HG02885 (cell line): ENCODE results near the gene PPT2.
"Not testable (repeated sequence)": the region's sequence is repeated elsewhere in the genome, so short reads cannot be mapped to it uniquely, and the experiment has no call there.

ENCODE experiments used
- ATAC-seq: cut with Tn5 transposase; IDR thresholded peaks from one replicate; pipeline ENCODE4 v1.9.1; 2021; ENCODE audit warnings: mild to moderate bottlenecking; ENCODE audit not compliant: unreplicated experiment, poor library complexity

Gene PPT2

DNA sequence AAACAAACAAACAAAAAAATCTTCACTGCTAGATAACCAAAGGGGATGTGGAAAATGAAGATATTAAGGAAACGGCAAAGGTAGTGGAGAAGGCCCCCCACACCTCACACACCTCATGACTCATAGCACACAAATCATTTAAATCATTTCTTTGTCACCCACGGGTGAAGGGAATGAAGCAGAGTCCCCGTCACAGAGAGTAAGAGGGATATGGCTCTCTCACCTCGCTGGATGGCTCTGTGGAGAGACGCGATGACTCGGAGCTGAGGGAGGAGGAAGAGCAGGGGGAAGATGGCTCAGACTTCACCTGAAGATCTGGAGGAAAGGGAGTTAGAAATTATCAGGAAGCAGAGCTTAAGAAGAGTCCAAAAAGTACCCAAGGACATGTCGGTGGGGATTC is 27.1 kb upstream of the PPT2 start:
- ATAC-seq, result no peak

- no peak for ATAC-seq
Observed at GRCh38 chr6:32127409-32127716, 26.6 kb upstream of the PPT2 start.

DNA sequence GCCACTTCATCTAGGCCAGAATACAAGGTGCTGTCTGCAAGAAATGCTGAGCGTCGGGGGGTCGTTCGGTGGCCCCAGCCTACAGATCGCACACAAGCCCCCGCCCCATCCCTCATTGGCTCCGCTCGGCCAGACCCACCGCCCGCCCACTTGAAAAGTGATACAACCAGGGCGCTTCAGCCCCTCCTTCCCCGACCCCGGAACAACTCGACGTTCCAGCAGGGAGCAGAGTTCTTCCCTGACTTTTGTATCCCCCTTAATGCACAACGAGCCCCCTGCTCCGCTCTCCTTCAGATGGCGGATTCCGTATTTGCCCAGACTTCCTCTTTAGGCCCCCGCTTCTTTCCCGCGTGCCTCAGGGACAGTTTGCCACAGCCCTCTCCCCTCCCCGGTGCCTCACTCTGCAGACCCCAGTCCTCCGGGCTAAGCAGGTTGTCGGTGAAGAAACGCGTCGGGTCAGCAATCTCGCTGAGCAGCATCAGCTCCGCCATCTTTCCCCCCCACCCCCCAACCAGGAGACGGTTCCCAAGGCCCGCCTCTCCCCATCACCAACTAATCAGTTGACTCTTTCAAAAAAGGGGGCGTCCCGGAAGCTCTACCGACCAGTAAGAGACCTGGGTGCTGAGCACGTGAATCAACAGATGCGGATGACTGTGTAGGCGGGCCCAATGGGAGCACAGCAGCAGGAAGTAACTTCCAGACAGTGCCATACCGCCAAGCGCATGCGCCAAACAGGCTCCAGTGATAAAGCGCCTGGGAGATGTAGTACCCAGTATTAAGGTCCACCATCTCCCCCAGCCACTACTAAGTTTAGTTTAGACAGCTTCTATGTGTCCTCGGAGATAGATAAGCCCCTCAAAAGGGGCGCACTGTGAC is 26.0 kb upstream of the PPT2 start, which contains the start of gene ATF6B:
Gene ATF6B, minus strand, starts transcription at position 530 of the 876 bp plus-strand sequence. Its CDS starts 39 bp downstream, at position 491.
- peak; percentile 81 for ATAC-seq

GRCh38 chr6:32128751-32129296 is 25.1 kb upstream of the PPT2 start:
- ATAC-seq, result no peak

DNA sequence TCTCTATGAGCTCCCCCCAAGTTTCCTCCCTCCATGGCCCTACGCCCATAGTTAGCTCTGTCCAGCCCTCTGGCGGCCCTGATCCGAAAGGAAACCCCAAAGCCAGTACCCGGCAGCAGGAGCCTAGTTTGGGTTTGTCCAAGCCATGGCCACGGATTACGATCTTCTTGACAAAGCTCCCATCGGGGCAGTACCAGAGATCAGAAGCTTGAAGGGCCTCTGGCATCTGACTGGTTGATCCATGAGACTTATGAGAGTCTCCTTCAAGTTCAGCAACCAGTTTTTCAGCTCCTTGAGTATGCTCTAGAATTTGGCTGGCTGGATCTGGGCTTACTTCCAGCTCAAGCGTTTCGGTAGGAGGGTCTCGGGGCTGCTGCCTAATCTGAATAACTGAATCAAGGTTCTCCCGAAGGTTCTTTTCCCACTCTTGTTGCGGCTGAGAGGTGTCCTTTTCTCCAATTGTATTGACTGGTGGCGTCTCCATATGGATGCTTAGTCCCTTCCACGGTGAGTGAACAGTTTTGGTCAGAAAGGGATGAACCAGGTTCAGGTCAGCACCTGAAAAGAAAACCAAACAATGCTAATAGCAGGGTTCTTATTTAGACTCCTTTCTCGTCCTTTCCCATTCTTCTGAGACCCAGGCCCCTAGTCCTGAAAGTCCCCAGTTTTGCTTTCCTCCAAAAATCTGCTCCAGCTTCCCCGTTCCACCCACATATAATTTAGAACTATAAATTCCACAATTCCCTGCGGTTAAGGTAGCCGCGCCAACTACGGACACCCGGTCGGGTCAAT is 24.4 kb upstream of the PPT2 start:
- no peak for ATAC-seq

- ATAC-seq, result no peak
Observed at GRCh38 chr6:32131439-32131948, 22.4 kb upstream of the PPT2 start.

GRCh38 chr6:32132110-32132509 is 21.8 kb upstream of the PPT2 start:
- ATAC-seq, result no peak

GRCh38 chr6:32133786-32134185 is 20.2 kb upstream of the PPT2 start:
- ATAC-seq, result no peak

- ATAC-seq, result no peak
Observed at GRCh38 chr6:32137454-32137853, 16.5 kb upstream of the PPT2 start.

GRCh38 chr6:32139590-32139989 is 14.4 kb upstream of the PPT2 start:
- ATAC-seq, result no peak

DNA sequence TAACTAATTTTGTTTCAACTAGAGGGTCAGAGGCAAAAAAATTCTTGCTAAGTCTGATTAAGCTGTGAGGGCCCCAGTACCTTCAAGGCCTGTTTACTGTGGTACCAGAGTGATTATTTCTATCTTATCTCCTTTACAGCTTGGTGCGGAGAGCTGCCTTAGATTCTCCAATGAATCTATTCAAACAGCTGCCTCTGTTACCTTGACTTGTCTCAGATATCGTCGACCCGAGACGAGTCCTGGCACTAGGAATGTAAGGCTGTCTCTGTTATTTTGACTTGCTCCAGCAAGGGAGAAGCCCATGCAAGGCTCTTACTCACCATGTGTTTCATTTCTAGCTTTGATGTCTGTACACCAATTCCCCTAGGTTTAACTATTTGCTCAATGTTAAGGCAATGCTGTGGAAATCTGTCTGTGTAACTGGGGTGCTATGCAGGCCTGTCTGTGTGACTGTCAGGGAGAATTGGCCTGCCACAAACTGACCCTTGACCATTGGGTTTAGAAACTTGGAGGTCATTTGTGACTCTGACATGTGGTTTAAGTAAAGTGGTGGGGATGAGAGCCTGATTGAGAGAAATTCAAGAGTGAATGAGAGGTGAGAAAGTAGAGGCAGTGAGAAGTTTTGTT is 13.4 kb upstream of the PPT2 start:
- no peak for ATAC-seq

DNA sequence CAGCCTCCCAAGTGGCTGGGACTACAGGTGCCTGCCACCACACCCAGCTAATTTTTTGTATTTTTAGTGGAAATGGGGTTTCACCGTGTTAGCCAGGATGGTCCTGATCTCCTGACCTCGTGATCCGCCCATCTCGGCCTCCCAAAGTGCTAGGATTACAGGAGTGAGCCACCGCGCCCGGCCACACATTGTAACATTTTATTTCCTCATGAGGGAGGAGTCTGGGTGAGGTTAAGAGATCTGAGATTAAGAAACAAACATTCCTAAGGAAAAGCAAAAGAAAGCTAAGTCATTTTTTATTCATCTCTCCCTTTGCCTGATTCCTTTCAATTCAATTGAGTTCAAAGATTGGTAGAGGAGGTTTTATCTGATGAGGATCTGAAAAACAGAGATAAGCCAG is 9.7 kb upstream of the PPT2 start:
- not testable (repeated sequence) for ATAC-seq

- ATAC-seq, result no peak
Observed at GRCh38 chr6:32146287-32146686, 7.7 kb upstream of the PPT2 start.

DNA sequence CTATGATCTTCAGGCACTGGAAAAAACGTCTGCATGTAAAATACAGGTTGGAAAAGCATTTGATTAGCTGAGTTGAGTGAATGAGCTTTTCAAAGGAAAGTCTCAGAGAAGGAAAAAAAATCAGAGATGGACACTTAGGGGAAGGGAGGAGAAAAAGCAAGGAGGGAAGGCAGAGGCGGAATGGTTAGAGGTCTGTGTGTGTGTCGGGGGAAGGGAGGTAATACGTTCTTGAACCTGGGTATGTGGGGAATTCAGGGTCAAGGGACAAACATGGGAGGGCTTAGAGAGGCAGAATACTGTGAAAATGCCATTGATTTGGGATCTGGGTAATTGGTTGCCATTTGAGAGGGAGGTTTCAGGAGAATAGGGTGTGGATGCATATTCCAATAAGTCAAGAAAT is 7.3 kb upstream of the PPT2 start:
- ATAC-seq, result no peak

GRCh38 chr6:32147401-32148132 is 6.4 kb upstream of the PPT2 start:
- ATAC-seq, result no peak

DNA sequence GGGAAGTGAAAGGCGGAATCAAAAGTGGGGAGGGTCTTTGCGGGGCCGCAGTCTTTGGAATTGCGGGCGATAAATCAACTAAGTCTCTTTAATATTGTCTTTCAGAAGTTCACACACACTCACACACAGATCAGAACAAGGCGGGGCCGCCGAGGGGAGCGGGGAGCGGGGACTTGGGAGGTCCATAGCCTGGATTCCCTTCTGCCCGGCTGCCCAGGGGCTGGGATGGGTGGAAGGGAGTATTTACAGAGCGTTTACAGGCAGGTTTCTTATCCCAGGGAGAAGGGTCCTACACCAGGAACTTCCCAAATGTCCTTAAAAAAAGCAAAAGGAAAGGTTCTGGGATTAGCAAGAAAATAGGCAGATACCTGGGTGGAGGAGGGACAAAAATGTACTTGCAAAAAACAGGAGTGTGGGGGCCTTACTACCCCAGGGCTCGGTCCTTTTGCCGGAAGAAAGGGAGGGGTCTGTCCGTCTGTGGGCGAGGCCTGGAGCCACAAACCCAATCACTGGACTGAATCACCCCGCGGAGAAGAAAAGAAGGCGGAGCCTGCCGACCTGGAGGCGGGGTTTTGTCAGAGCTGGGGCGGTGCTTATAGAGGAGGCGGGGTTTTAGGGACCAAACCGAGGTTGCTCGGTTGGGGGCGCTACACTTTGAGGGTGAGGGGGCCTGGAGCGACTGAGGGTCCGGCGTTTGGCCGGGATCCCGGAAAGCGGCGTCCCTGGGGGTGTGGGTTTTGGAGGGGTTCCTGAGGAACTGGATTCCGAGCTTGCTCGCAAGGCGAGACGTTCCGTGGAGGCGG is 5.5 kb upstream of the PPT2 start:
- no peak for ATAC-seq

DNA sequence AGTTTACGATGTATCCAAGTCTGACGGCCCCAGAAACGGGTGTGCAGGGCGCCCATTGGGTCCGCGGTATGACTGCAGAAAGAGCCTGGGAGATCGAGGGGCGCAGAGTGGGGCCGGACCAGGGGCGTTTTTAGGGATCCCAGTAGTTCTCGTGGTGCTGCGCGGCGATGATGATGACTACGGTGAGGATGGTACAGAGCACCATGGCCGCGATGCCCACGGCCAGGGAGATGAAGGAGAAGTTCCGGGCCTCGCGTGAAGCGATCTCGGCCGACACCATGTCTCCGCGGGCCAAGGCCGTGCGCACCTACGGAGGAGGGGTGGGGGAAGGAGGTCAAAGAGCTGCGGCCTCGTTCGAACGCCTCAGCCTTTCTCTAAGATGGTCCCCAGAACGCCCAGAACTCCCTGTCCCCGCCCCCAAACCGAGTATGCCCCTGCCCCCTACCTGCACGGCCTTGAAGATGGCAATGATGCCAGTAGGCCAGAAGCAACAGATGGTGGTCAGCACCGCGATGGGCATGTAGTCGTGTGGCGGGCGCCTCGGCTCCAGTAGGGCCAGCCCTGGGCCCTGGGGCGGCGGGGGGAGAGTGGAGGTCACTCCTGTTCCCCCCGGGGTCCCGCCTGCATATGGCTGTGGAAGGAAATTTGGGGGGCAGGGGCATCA is 4.7 kb upstream of the PPT2 start:
- ATAC-seq, result no peak

- ATAC-seq, result no peak
Observed at GRCh38 chr6:32149932-32150870, 3.7 kb upstream of the PPT2 start.
